ENCODE measurements around the gene LPIN3.

DNA sequence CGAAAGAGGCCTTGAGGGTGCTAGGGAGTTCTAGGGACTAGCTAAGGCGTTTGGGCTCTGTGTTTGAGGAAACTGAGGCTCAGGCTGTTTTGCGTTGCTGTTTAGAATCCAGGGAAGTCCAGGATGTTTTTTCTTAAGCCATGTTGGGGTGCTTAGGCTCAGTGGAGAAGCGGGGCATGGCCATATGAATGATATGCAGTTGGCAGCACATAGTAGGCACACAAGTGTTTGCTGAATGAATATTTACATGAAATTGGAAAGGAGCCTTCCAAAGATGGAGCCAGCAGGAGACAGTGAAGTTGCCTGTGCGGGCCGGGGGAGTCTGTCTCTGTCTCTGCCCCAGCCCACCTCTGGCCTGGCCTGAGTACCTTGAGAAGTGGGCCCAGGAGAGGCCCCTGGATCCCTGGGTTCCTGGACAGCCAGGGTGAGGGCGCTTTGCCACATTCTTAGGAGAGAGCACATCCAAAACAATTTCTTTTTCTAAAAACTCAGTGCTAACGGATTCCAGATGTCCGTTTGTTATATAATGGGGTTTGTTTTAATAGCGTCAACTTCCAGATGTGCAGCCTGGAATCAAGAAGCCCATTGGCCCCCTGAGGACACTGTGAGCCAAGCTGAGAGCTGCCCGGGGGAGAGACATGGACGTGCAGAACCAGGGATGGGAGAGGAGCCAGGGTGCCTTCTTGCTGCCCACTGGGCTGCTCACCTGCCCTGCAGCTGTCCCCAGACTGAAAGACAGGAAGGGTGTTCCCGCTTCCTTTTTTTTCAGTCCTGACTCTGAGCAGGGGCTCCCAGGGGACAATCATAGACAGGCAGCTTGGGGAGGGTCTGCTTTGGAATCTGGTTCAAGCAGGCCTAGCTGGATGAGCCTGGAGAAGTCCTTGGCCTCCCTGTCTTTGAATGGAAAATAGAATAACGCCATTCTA, 46.1 kb downstream of the LPIN3 start:
- TF ChIP-seq POLR2AphosphoS5 (IDR thresholded peaks at IDR 0.05), result no peak
- TF ChIP-seq, protein P1, sequence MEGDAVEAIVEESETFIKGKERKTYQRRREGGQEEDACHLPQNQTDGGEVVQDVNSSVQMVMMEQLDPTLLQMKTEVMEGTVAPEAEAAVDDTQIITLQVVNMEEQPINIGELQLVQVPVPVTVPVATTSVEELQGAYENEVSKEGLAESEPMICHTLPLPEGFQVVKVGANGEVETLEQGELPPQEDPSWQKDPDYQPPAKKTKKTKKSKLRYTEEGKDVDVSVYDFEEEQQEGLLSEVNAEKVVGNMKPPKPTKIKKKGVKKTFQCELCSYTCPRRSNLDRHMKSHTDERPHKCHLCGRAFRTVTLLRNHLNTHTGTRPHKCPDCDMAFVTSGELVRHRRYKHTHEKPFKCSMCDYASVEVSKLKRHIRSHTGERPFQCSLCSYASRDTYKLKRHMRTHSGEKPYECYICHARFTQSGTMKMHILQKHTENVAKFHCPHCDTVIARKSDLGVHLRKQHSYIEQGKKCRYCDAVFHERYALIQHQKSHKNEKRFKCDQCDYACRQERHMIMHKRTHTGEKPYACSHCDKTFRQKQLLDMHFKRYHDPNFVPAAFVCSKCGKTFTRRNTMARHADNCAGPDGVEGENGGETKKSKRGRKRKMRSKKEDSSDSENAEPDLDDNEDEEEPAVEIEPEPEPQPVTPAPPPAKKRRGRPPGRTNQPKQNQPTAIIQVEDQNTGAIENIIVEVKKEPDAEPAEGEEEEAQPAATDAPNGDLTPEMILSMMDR (IDR thresholded peaks at IDR 0.05), result no peak
